Peyer's patch (tissue), 4 donors: ENCODE measurements around the gene CDK13. TPM values are rescaled to one million over a fixed set of nuclear protein-coding genes. Genes with fewer than 3 reads are reported as not detected.

Source experiments
- DNase-seq, 3 donors: peaks; one replicate each; pipeline ENCODE4 v3.0.0-alpha.2; 2017 to 2019
- H3K27ac ChIP-seq, 4 donors: fragments of 200-600 bp; sonication (generic); one replicate each; pipeline ENCODE4 v1.5.1; 2016 to 2019
- H3K27me3 ChIP-seq, 2 donors: fragments of 200-600 bp; sonication (generic); one replicate each; pipeline ENCODE4 v1.5.1; 2019
- H3K36me3 ChIP-seq, 3 donors: fragments of 200-600 bp; sonication (generic); one replicate each; pipeline ENCODE4 v1.5.1; 2016 to 2019
- H3K4me1 ChIP-seq, 4 donors: fragments of 200-600 bp; sonication (generic); one replicate each; pipeline ENCODE4 v1.5.1; 2016 to 2019
- H3K4me3 ChIP-seq, 4 donors: fragments of 200-600 bp; sonication (generic); 1 replicate in 3 of 4; 2 replicates in 1 of 4; pipeline ENCODE4 v1.5.1; 2016 to 2019; ENCODE audit warnings: mild to moderate bottlenecking in 1 of 4
- H3K9me3 ChIP-seq, 4 donors: fragments of 200-600 bp; sonication (generic); one replicate each; pipeline ENCODE4 v1.5.1; 2016 to 2019; ENCODE audit warnings: mild to moderate bottlenecking in 1 of 4
- CTCF ChIP-seq, 6 experiments: fragments of 450-650 bp in 4 of 6; fragments of 200-600 bp in 2 of 6; sonication (generic) in 1 of 6; IDR thresholded peaks; one replicate each; pipeline ENCODE4 v1.5.1; 2017 to 2019; ENCODE audit warnings: antibody characterized with exemption in 6 of 6, mild to moderate bottlenecking in 3 of 6, moderate library complexity in 1 of 6
- POLR2A ChIP-seq, 2 donors: fragments of 450-650 bp; IDR thresholded peaks; one replicate each; pipeline ENCODE4 v1.5.1; 2017; ENCODE audit warnings: antibody characterized with exemption in 2 of 2, mild to moderate bottlenecking in 2 of 2, moderate library complexity in 2 of 2
- total RNA-seq, 4 donors: library from RNA; depleted of rRNA; stranded (reverse); fragments of >200 nt; gene quantifications; one replicate each; pipeline ENCODE4 v1.1.0, GENCODE V29; 2016

CDK13 gene
- total RNA-seq, 4 donors from 2014 or later, result 76.7 to 164 (median 109) TPM

GRCh38 chr7:39958038-39958437 lies 8.0 kb downstream of the CDK13 start:
- DNase-seq, result no peak
- no peak overlapping the region for H3K27ac ChIP-seq
- peaks cover 0 to 24% (median 10%) of the 10 kb centered on the region in 4 donors for H3K4me1 ChIP-seq
- no peaks in the 10 kb centered on the region for H3K36me3 ChIP-seq
- H3K27me3 ChIP-seq, result no peaks in the 10 kb centered on the region
- no peaks in the 10 kb centered on the region for H3K9me3 ChIP-seq
- no peak for TF ChIP-seq POLR2A (IDR thresholded peaks at IDR 0.05)
- no peak for TF ChIP-seq CTCF (IDR thresholded peaks at IDR 0.05)
- H3K4me3 ChIP-seq, result no peak overlapping the region

- TF ChIP-seq CTCF (IDR thresholded peaks at IDR 0.05) (no peak), POLR2A (IDR thresholded peaks at IDR 0.05) (no peak)
- Histone ChIP-seq H3K27me3 (no peaks in the 10 kb centered on the region), H3K36me3 (no peaks in the 10 kb centered on the region), H3K27ac (no peak overlapping the region), H3K9me3 (no peaks in the 10 kb centered on the region), H3K4me3 (no peak overlapping the region), H3K4me1 (peaks cover 0 to 28% (median 2%) of the 10 kb centered on the region in 4 donors)
- DNase-seq, result no peak
These were observed 17.5 kb downstream of the CDK13 start for GRCh38 chr7:39967406-39968161.

GRCh38 chr7:39969431-39969830 lies 19.4 kb downstream of the CDK13 start:
- Histone ChIP-seq H3K4me1 (peaks cover 0 to 28% (median 2%) of the 10 kb centered on the region in 4 donors), H3K9me3 (no peaks in the 10 kb centered on the region), H3K27ac (no peak overlapping the region), H3K27me3 (no peaks in the 10 kb centered on the region), H3K4me3 (no peak overlapping the region), H3K36me3 (no peaks in the 10 kb centered on the region)
- DNase-seq, result no peak
- TF ChIP-seq CTCF (IDR thresholded peaks at IDR 0.05) (no peak), POLR2A (IDR thresholded peaks at IDR 0.05) (no peak)

GRCh38 chr7:39971924-39972323 lies 21.9 kb downstream of the CDK13 start:
- peaks cover 0 to 29% (median 2%) of the 10 kb centered on the region in 4 donors for H3K4me1 ChIP-seq
- H3K4me3 ChIP-seq, result no peak overlapping the region
- no peak for DNase-seq
- H3K36me3 ChIP-seq, result no peaks in the 10 kb centered on the region
- H3K9me3 ChIP-seq, result no peaks in the 10 kb centered on the region
- no peaks in the 10 kb centered on the region for H3K27me3 ChIP-seq
- no peak overlapping the region for H3K27ac ChIP-seq
- TF ChIP-seq CTCF (IDR thresholded peaks at IDR 0.05), result no peak

GRCh38 chr7:39973801-39974200 lies 23.7 kb downstream of the CDK13 start:
- Histone ChIP-seq H3K27me3 (no peaks in the 10 kb centered on the region), H3K9me3 (no peaks in the 10 kb centered on the region), H3K27ac (no peak overlapping the region), H3K36me3 (no peaks in the 10 kb centered on the region), H3K4me1 (peaks cover 0 to 26% (median 2%) of the 10 kb centered on the region in 4 donors), H3K4me3 (no peak overlapping the region)
- DNase-seq, result no peak
- no peak for TF ChIP-seq CTCF (IDR thresholded peaks at IDR 0.05)
- TF ChIP-seq POLR2A (IDR thresholded peaks at IDR 0.05), result no peak
